Measurements from ENCODE around the gene WDR48.

WDR48 gene

DNA sequence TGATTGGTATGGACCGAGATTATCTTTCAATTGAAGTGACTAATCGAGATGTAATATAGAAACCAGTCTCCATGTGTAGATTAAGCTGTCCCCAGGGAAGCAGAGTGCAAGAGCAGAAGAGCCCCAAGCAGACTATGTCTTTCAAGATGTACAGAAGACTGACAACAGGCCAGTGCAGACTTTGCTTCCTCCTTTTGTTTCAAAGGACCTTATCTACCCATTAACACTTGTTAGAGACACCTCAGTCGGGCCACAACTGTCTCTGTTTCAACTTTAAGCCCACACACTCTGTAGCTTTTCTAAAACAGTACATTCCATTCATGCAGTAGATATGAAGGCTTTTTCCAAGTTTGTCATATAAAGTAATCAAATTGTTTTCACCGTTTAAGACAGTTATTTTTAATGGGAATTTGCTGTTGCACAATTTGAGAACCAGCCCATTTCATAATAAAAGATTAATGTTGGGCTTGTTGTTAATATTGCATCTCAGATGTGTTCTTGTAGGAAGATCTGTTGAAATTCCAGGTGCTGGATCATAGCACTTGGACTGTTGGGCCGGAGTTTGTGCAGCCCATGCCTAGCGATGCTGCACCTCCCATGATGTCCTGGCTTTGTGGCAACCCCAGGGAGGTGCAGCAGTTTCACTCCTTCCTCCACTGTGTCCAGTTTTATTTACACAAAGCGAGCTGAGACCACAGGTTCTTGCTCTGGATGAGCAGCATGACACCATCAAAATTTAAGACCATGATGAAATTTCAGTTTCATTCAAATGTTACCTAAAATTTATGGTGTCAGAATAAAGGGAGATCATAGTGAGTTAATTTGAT is 43.2 kb downstream of the WDR48 start:
- DNase-seq (ENCODE audit: low read depth) = no peak
- no peak overlapping the region for H3K4me3 ChIP-seq (ENCODE audit: control insufficient read depth, low read depth, low read length)
- TF ChIP-seq, protein P1, sequence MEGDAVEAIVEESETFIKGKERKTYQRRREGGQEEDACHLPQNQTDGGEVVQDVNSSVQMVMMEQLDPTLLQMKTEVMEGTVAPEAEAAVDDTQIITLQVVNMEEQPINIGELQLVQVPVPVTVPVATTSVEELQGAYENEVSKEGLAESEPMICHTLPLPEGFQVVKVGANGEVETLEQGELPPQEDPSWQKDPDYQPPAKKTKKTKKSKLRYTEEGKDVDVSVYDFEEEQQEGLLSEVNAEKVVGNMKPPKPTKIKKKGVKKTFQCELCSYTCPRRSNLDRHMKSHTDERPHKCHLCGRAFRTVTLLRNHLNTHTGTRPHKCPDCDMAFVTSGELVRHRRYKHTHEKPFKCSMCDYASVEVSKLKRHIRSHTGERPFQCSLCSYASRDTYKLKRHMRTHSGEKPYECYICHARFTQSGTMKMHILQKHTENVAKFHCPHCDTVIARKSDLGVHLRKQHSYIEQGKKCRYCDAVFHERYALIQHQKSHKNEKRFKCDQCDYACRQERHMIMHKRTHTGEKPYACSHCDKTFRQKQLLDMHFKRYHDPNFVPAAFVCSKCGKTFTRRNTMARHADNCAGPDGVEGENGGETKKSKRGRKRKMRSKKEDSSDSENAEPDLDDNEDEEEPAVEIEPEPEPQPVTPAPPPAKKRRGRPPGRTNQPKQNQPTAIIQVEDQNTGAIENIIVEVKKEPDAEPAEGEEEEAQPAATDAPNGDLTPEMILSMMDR (IDR thresholded peaks at IDR 0.05; ENCODE audit: control insufficient read depth, insufficient read depth, low read depth, low read length, missing control alignments) = no peak

DNA sequence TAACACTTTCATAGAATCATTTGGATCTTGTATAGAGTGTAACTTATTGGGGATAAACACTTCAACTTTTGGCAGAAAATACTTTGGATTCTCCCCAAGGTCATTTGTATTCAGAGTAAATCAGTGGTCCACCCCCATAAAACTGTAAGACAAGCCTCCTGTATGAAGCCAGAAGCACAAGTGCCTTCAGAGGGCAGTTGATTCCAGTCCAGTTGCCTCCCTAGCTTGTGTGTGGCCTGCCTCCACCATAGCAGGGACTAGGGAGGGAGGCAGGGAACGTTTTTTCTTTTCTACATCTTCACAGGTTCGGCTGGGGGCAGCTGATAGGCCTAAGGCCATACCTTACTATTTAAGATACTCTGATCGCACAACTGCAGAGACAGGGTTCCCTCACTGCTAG is 44.0 kb downstream of the WDR48 start:
- no peak for DNase-seq (ENCODE audit: low read depth)
- H3K4me3 ChIP-seq (ENCODE audit: control insufficient read depth, low read depth, low read length) = no peak overlapping the region
- TF ChIP-seq, protein P1 (IDR thresholded peaks at IDR 0.05; ENCODE audit: control insufficient read depth, insufficient read depth, low read depth, low read length, missing control alignments) = no peak

DNA sequence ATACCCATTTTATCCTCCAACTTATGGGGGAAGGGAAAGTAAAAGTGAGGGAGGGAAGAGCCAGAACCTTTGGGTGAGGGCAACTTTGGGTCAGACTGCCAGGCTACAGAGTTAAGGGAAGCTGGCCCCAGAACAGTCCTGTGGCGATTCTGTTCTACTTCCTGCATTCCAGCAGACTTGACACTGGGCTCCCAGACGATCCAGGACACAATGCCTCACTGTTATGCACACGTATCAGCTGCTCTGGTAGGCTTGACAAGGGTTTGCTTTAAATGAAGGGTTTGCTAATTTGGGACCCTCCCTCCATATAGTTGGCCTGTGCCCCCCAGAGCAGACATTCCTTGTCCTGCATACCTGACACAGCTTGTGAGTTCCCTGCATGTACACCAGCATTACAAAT is 45.0 kb downstream of the WDR48 start:
- TF ChIP-seq, protein P1 (IDR thresholded peaks at IDR 0.05; ENCODE audit: control insufficient read depth, insufficient read depth, low read depth, low read length, missing control alignments) = no peak
- DNase-seq (ENCODE audit: low read depth) = no peak
- no peak overlapping the region for H3K4me3 ChIP-seq (ENCODE audit: control insufficient read depth, low read depth, low read length)

DNA sequence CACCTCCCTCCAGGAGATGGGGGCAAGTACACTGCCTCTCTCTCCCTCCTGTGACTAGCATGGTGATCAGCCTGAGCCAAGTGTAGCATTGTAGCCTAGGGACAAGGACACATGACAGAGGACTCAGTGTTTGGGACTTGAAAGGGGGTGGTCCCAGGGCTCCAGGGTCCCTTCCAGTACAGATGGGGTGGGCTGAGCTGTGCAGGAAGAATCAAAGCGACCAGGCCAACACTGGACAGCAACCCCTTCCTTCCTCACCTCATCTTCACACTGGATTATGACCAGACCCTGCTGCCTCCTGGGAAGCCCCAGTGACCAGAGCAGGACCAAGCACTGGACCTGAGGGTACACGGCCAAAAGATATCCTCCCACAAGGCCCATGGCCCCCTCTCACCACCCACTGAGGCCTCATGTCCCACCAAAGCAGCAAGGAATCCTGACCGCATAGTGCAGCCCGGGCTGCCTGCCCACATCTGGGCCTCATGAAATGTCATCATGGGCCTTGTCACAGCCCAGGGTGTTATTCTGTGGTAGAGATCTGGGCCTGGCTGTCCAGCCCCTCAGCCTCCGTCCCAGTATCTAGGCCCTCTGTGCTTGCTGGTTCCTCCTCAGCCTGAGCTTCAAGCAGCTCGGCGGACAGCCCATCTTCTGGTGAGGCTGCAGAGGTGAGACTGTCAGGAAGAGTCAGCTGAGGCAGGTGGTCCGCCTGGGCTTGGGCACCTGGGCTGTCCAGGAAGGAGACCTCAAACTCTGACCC is 46.1 kb downstream of the WDR48 start:
- DNase-seq (ENCODE audit: low read depth) = no peak
- no peak overlapping the region for H3K4me3 ChIP-seq (ENCODE audit: control insufficient read depth, low read depth, low read length)
- TF ChIP-seq, protein P1 (IDR thresholded peaks at IDR 0.05; ENCODE audit: control insufficient read depth, insufficient read depth, low read depth, low read length, missing control alignments) = no peak

DNA sequence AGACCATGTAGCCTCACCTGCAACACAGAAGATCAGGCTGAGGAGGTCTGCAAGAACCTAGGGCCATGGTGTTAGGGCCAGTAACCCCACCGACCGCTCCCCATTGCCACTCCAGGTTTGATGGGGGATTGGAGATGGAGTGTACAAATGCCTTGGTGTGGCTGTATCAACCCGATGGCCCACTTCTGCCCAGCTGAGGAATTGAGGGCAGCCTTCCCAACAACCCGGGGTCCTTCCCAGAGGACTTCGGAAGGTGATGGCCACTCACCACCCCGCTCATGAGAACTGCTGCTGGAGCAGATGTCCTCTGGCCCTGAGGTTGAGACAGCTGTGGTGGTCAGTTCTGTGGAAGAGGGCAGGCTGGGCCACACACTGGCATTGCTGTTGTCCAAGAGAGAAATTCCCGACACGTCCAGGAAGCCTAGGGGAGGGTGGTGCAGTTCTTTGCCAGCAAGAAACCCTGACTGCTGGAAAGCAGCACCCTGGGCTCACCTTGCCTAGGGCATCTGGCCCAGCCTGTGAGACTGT is 46.7 kb downstream of the WDR48 start:
- no peak for DNase-seq (ENCODE audit: low read depth)
- TF ChIP-seq, protein P1 (IDR thresholded peaks at IDR 0.05; ENCODE audit: control insufficient read depth, insufficient read depth, low read depth, low read length, missing control alignments) = no peak
- H3K4me3 ChIP-seq (ENCODE audit: control insufficient read depth, low read depth, low read length) = no peak overlapping the region

DNA sequence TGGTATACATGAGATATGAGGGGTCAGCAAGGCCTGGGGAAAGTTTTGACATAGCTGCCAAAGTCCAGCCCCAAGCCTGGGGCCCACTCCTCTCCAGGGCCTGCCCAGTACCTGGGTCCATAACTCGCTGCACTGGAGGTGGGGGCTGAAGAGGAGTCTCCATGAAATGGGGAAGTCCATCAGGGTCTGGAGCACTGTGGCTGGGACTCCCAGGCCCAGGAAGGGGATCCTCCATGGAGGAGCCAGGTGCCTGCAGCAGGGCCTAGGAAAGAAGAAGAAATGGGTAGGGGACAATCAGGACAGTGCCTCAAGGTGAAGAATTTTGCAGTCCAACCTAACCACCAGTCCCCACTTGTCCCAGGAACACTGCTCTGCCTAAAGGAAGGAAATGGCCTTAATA is 47.4 kb downstream of the WDR48 start:
- TF ChIP-seq, protein P1 (IDR thresholded peaks at IDR 0.05; ENCODE audit: control insufficient read depth, insufficient read depth, low read depth, low read length, missing control alignments) = no peak
- no peak for DNase-seq (ENCODE audit: low read depth)
- no peak overlapping the region for H3K4me3 ChIP-seq (ENCODE audit: control insufficient read depth, low read depth, low read length)
